Nephron (organoid): ENCODE measurements around the gene PTEN.
A peak's percentile ranks its signal among the peaks of the same experiment; 100 is the strongest.

Source experiments
- H3K27ac Mint-ChIP-seq, 3 experiments: 2 replicates each; pipeline ENCODE4 v1.8.0; 2020; ENCODE audit warnings: mixed read lengths in 3 of 3, mild to moderate bottlenecking in 2 of 3, moderate library complexity in 1 of 3
- H3K27me3 Mint-ChIP-seq: 2 replicates; pipeline ENCODE4 v1.8.0; 2021; ENCODE audit warnings: low read depth, mild to moderate bottlenecking, moderate library complexity, mixed read lengths
- H3K36me3 Mint-ChIP-seq: 2 replicates; pipeline ENCODE4 v1.8.0; 2020; ENCODE audit warnings: low read depth, mixed read lengths
- H3K4me1 Mint-ChIP-seq: 2 replicates; pipeline ENCODE4 v1.8.0; 2020; ENCODE audit warnings: mixed read lengths
- H3K4me3 Mint-ChIP-seq, 3 experiments: 2 replicates each; pipeline ENCODE4 v1.8.0; 2020; ENCODE audit warnings: mild to moderate bottlenecking in 3 of 3, mixed read lengths in 3 of 3, moderate library complexity in 2 of 3
- H3K9me3 Mint-ChIP-seq: 2 replicates; pipeline ENCODE4 v1.8.0; 2020; ENCODE audit warnings: mixed read lengths
- TF ChIP-seq, protein P1 (sequence below), 3 experiments: fragments of 200-600 bp; sonication (generic); IDR thresholded peaks; one replicate each; pipeline ENCODE4 v1.5.0; 2021; ENCODE audit warnings: antibody characterized with exemption in 3 of 3; ENCODE audit not compliant: unreplicated experiment in 3 of 3

PTEN gene

GRCh38 chr10:87961314-87961713 lies 97.9 kb downstream of the PTEN start:
- H3K36me3 Mint-ChIP-seq = peaks cover 62% of the 10 kb centered on the region
- H3K27me3 Mint-ChIP-seq = no peaks in the 10 kb centered on the region
- no peaks in the 10 kb centered on the region for H3K4me1 Mint-ChIP-seq
- no peaks in the 10 kb centered on the region for H3K9me3 Mint-ChIP-seq
- H3K27ac Mint-ChIP-seq = peak overlapping the region; percentile 4 to 69 (median 49)
- H3K4me3 Mint-ChIP-seq = no peak overlapping the region
- TF ChIP-seq, protein P1, sequence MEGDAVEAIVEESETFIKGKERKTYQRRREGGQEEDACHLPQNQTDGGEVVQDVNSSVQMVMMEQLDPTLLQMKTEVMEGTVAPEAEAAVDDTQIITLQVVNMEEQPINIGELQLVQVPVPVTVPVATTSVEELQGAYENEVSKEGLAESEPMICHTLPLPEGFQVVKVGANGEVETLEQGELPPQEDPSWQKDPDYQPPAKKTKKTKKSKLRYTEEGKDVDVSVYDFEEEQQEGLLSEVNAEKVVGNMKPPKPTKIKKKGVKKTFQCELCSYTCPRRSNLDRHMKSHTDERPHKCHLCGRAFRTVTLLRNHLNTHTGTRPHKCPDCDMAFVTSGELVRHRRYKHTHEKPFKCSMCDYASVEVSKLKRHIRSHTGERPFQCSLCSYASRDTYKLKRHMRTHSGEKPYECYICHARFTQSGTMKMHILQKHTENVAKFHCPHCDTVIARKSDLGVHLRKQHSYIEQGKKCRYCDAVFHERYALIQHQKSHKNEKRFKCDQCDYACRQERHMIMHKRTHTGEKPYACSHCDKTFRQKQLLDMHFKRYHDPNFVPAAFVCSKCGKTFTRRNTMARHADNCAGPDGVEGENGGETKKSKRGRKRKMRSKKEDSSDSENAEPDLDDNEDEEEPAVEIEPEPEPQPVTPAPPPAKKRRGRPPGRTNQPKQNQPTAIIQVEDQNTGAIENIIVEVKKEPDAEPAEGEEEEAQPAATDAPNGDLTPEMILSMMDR (IDR thresholded peaks at IDR 0.05; ENCODE audit: unreplicated experiment in 3 of 3) = no peak

DNA sequence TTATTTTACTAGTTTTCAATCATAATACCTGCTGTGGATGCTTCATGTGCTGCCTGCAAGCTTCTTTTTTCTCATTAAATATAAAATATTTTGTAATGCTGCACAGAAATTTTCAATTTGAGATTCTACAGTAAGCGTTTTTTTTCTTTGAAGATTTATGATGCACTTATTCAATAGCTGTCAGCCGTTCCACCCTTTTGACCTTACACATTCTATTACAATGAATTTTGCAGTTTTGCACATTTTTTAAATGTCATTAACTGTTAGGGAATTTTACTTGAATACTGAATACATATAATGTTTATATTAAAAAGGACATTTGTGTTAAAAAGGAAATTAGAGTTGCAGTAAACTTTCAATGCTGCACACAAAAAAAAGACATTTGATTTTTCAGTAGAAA lies 103.0 kb downstream of the PTEN start:
- Mint-ChIP-seq H3K36me3 (peaks cover 36% of the 10 kb centered on the region), H3K27ac (no peak overlapping the region), H3K27me3 (no peaks in the 10 kb centered on the region), H3K4me3 (no peak overlapping the region), H3K4me1 (peaks cover 3% of the 10 kb centered on the region), H3K9me3 (no peaks in the 10 kb centered on the region)
- TF ChIP-seq, protein P1 (IDR thresholded peaks at IDR 0.05; ENCODE audit: unreplicated experiment in 3 of 3) = no peak

- Mint-ChIP-seq H3K9me3 (no peaks in the 10 kb centered on the region), H3K4me1 (no peaks in the 10 kb centered on the region), H3K27ac (no peak overlapping the region), H3K4me3 (no peak overlapping the region), H3K27me3 (no peaks in the 10 kb centered on the region), H3K36me3 (no peaks in the 10 kb centered on the region)
- TF ChIP-seq, protein P1 (IDR thresholded peaks at IDR 0.05; ENCODE audit: unreplicated experiment in 3 of 3) = no peak
These were observed 110.2 kb downstream of the PTEN start for GRCh38 chr10:87973635-87974034.

DNA sequence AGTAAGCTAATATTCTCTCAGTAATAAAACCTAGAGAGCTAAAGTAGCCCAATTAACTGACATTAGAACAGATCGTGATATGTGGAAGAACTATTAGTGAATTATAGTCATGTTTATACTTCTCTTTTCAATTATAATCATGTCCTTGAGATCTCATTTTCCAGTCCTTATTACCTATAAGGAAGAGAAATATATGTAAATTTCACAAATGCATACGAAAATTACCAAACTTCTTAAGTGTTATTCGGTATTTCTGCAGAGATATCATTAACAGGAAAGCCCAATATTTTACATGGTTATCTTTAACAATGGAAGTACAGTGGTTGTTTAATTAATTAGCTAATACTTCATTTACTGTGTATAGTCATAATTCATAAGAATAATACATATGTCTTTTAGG lies 110.7 kb downstream of the PTEN start:
- Mint-ChIP-seq H3K27ac (no peak overlapping the region), H3K4me1 (no peaks in the 10 kb centered on the region), H3K36me3 (no peaks in the 10 kb centered on the region), H3K9me3 (no peaks in the 10 kb centered on the region), H3K27me3 (no peaks in the 10 kb centered on the region), H3K4me3 (no peak overlapping the region)
- TF ChIP-seq, protein P1 (IDR thresholded peaks at IDR 0.05; ENCODE audit: unreplicated experiment in 3 of 3) = no peak

- H3K27ac Mint-ChIP-seq = no peak overlapping the region
- no peaks in the 10 kb centered on the region for H3K36me3 Mint-ChIP-seq
- H3K4me1 Mint-ChIP-seq = no peaks in the 10 kb centered on the region
- no peaks in the 10 kb centered on the region for H3K9me3 Mint-ChIP-seq
- no peaks in the 10 kb centered on the region for H3K27me3 Mint-ChIP-seq
- TF ChIP-seq, protein P1 (IDR thresholded peaks at IDR 0.05; ENCODE audit: unreplicated experiment in 3 of 3) = no peak
- H3K4me3 Mint-ChIP-seq = no peak overlapping the region
These were observed 111.3 kb downstream of the PTEN start for GRCh38 chr10:87974769-87975168.

DNA sequence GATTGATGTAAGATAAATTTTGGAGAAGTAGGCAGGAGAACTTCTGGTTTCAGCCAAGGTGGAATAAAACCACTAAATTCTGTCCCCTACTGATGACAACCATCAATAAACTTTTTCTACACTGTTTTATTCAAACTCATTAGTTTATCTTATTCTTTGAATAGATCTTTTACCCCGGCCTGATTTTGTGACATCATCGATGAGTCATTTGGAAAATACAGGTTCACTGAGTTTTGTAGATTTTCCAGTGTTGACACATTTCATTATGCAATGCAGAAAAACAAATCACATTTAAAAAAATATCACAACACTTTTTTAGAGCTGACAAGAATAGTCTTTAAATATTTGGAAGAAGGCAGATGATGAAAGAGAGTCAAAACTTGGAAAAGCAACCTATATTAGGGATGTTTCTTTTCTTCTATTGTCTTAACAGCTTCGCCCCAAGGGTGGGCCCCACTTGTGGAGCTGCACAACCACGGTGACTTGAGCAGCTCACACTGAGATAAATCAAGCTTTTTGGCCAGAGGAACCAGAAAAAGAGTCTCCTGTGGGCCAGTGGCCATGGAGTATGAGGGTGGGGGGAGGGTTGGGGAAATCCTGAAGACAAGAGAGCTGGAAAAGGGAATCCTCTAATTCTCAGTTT lies 112.8 kb downstream of the PTEN start:
- TF ChIP-seq, protein P1 (IDR thresholded peaks at IDR 0.05; ENCODE audit: unreplicated experiment in 3 of 3) = no peak
- Mint-ChIP-seq H3K4me1 (no peaks in the 10 kb centered on the region), H3K4me3 (no peak overlapping the region), H3K9me3 (no peaks in the 10 kb centered on the region), H3K27ac (no peak overlapping the region), H3K36me3 (no peaks in the 10 kb centered on the region), H3K27me3 (no peaks in the 10 kb centered on the region)
